Measurements from ENCODE around the gene HOXA5. TPM values are rescaled to one million over a fixed set of nuclear protein-coding genes. Genes with fewer than 3 reads are reported as not detected.

Gene HOXA5
- total and polyA plus RNA-seq, 2 of the 8 experiments (the other 6 are each of a cell fraction or from before 2014, with no cell fraction given): not detected

- TF ChIP-seq POU5F1 (IDR thresholded peaks at IDR 0.05; ENCODE audit: low read depth, low read length): no peak
- TF ChIP-seq MAX (IDR thresholded peaks at IDR 0.05): peak; percentile 75
- peak; percentile 76 for TF ChIP-seq EZH2 (IDR thresholded peaks at IDR 0.05; ENCODE audit: low read depth, low read length, severe bottlenecking)
- TF ChIP-seq SP1 (IDR thresholded peaks at IDR 0.05; ENCODE audit: low read depth, low read length): no peak; the same call in 1 of the 2 replicates
- TF ChIP-seq CTBP2 (IDR thresholded peaks at IDR 0.05; ENCODE audit: borderline replicate concordance, insufficient read depth, insufficient read length, low read length): peak; percentile 61
- peak; percentile 84 for TF ChIP-seq KDM4A (IDR thresholded peaks at IDR 0.05; ENCODE audit: low read depth, low read length, severe bottlenecking)
Measured at GRCh38 chr7:27130540-27131389, 12.7 kb downstream of the HOXA5 start, which contains the start of gene HOXA4 (continued).
